ENCODE data around the gene OR10AD1.
"Not testable (repeated sequence)": the region's sequence is repeated elsewhere in the genome, so short reads cannot be mapped to it uniquely, and the experiment has no call there.

Gene OR10AD1

DNA sequence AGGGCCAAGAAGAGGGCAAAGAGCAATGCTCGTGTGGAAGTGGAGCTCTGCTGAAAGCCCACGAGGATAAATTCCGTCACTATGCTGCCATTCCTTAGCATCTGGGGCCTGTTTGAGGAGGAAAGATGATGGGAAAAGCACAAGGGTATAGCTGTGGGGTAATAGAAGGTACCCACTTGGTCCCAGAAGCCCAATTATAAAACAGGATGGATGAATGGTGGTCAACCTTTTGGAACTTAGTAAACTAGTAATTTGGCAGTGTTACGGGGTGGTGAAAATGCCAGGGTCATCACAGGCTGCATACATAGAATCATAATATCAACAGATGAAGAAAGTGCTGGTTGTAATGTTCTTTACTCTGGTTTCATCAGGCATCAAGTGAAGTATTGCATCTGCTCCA lies at the start of gene OR10AD1:
Gene OR10AD1 (minus strand): TSS at position 101 of the 400 bp plus-strand sequence. CDS start 0 bp downstream, at position 101.
- no peak for DNase-seq (ENCODE audit: low read depth in 4 of 4, low spot score in 1 of 4)

GRCh38 chr12:48247181-48247966 lies 44.3 kb upstream of the OR10AD1 start:
- no peak for DNase-seq (ENCODE audit: low read depth in 4 of 4, low spot score in 1 of 4)

- no peak for DNase-seq (ENCODE audit: low read depth in 4 of 4, low spot score in 1 of 4)
Observed at GRCh38 chr12:48237162-48237561, 34.1 kb upstream of the OR10AD1 start.

DNA sequence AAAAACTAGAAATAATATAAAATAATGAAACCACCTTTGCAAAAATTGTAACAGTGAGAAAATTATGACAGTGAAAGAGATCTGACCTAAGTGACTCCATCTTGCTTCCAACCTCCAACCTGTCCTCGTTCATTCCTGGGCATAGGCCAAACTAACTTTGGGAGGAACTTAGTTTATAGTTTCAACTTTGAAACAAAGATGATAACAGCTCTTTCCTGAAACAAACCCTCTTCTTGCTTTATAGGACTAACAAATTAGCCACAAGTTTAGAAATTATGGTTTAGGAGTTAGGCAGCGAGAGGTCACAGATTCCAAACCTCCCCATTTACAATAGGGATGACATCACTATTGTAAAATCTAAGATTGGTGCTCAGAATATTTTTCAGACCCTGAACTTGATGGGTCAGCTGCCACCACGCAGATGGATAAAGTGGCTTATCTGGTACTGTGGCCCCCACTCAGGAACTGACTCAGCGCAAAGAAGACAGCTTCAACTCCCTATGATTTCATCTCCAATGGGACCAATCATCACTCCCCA lies 32.8 kb upstream of the OR10AD1 start:
- DNase-seq (ENCODE audit: low read depth in 4 of 4, low spot score in 1 of 4) = no peak

DNA sequence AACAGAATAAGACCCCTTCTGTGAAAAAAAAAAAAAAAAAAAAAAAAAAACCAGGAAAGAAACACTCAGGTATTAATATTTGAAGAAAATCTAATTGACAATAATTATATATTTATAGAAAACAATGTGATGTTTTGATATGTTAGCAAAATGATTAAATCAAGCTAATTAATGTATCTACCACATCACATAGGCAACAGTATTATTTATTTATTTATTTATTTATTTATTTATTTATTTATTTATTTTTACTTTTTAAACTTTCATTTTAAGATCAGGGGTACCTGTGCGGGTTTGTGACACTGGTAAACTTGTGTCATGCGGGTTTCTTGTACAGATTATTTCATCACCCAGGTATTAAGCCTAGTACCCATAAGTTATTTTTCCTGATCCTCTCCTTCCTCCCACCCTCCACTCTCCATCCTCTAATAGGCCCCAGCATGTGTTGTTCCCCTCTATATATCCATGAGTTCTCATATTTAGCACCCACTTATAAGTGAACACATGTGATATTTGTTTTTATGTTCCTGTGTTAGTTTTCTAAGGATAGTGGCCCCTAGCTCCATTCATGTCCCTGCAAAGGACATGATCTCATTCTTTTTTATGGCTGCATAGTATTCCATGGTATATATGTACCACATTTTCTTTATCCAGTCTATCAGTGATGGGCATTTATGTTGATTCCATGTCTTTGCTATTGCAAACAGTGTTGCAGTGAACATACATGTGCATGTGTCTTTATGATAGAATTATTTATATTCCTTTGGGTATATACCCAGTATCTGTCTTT lies 28.3 kb upstream of the OR10AD1 start:
- not testable (repeated sequence) for DNase-seq (ENCODE audit: low read depth in 4 of 4, low spot score in 1 of 4)

DNA sequence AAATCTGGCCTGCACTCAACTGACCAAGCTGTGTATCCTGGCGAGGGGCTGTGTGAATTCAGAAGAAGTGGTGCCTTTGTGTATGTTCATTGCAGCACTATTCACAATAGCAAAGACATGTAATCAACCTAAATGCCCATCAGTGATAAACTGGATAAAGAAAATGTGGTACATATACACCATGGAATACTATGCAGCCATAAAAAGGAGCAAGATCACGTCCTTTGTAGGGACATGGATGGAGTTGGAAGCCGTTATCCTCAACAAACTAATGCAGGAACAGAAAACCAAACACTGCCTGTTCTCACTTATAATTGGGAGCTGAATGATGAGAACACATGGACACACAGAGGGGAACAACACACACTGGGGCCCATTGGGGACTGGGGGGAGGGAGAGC lies 21.4 kb upstream of the OR10AD1 start:
- DNase-seq (ENCODE audit: low read depth in 4 of 4, low spot score in 1 of 4) = not testable (repeated sequence)

- no peak for DNase-seq (ENCODE audit: low read depth in 4 of 4, low spot score in 1 of 4)
Observed at GRCh38 chr12:48221645-48222044, 18.6 kb upstream of the OR10AD1 start.

DNA sequence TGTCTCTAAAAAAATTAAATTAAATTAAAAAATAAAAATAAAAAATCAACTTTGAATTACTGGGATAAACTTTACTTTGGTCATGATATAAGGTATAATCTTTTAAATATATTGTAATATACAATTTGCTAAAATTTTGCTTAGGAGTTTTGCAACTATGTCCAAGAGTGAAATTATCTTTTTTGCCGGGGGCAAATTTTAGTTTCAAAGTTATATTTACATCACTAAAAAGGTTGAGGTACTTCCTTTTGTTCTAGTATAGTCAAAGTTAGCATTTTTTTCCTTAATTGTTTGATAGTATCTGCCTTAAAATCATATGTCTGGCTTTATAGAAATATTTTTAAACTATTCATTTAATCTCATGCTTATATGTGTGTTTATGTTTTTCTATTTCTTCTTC lies 17.6 kb upstream of the OR10AD1 start:
- no peak for DNase-seq (ENCODE audit: low read depth in 4 of 4, low spot score in 1 of 4)

GRCh38 chr12:48219631-48220030 lies 16.5 kb upstream of the OR10AD1 start:
- DNase-seq (ENCODE audit: low read depth in 4 of 4, low spot score in 1 of 4) = no peak

GRCh38 chr12:48216785-48217184 lies 13.7 kb upstream of the OR10AD1 start:
- no peak for DNase-seq (ENCODE audit: low read depth in 4 of 4, low spot score in 1 of 4)

DNA sequence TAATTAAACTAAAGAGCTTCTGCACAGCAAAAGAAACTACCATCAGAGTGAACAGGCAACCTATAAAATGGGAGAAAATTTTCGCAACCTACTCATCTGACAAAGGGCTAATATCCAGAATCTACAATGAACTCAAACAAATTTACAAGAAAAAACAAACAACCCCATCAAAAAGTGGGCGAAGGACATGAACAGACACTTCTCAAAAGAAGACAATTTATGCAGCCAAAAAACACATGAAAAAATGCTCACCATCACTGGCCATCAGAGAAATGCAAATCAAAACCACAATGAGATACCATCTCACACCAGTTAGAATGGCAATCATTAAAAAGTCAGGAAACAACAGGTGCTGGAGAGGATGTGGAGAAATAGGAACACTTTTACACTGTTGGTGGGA lies 6.4 kb upstream of the OR10AD1 start:
- DNase-seq (ENCODE audit: low read depth in 4 of 4, low spot score in 1 of 4) = not testable (repeated sequence)

DNA sequence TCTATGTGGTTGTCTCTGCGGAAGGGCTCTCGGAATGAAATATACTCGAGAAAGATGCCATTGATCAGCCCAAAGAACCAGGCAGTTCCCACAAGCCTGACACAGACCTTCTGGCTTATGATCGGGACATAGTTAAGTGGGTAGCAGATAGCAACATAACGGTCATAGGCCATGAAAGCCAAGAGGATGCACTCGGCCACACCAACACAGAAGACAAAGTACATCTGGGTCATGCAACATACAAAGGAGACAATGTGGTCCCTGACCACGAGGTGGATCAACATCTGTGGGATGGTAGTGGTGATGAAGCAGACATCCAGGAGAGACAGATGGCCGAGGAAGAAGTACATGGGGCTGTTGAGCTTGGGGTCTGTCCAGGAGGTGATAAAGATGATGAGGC lies 326 bp downstream of the OR10AD1 start:
- DNase-seq (ENCODE audit: low read depth in 4 of 4, low spot score in 1 of 4) = no peak

DNA sequence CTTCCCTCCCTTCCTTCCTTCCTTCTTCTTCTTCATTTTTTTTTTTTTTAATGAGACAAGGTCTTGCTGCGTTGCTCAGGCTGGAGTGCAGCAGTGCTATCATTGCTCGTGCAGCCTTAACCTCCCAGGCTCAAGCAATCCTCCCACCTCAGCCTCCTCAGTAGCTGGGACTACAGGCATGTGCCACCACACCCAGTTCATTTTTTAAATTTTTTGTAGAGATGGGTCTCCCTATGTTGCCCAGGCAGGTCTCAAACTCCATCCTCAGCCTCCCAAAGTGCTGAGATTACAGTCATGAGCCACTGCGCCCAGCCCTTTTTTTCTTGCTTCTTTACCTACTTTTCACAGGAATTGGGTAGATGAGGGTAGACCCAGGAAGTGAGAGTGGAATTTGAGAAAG lies 1.6 kb downstream of the OR10AD1 start:
- DNase-seq (ENCODE audit: low read depth in 4 of 4, low spot score in 1 of 4) = no peak

- no peak for DNase-seq (ENCODE audit: low read depth in 4 of 4, low spot score in 1 of 4)
Observed at GRCh38 chr12:48201091-48201490, 2.0 kb downstream of the OR10AD1 start.

DNA sequence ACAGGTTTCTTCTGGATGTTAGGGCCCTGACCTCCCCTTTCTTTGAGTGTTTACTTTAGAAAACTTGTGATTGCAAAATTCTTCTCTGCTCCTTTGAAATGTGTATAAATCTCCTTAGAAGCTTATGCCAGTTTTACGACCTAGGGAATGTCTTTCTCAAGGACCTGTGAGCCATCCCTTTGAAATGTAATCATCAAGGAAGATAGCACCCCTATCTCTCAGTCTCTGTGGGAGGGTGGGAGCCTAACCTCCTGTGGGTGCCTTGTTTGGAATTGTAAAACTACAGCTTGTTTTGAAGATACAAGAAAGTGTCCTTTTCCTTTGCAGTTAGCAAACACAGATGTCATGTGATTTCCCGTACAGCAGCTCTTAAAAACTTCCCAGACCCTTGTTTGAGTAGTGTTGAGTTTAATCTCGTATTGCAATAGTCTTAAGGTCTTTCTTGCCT lies 3.3 kb downstream of the OR10AD1 start:
- no peak for DNase-seq (ENCODE audit: low read depth in 4 of 4, low spot score in 1 of 4)

DNA sequence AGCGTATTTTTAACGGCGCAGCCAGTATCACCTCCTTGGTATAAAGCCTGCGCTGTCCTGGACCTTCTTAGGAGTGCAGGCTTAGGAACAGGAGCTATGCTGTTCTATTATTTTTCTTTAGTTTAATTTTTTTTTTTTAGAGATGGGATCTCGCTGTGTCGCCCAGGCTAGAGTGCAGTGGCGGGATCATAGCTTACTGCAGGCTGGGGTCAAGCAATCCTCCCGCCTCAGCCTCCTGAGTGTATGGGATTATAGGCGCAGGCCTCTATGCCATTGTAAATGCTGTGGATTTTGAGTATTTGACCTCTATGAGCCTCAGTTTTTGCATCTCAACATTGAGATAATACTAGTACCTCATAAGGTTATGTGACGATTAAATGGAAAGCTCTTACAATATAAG lies 4.1 kb downstream of the OR10AD1 start:
- no peak for DNase-seq (ENCODE audit: low read depth in 4 of 4, low spot score in 1 of 4)

DNA sequence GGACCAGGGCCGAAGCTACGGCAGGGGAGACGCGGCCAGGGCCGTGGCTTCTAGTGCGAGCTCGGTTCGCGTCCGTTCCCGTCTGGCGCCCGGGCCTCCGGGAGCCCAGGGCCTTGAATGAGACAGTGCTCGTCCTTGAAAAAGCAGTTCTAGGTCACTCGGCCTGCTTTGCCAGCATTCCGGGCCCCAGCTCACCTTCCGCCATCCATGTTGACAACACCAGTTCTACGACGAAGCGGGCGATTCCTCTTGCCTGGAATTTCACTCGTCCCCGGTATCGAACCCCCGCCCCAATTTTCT lies 4.5 kb downstream of the OR10AD1 start:
- peak in 2 of 4 experiments; percentile 15 to 16 for DNase-seq (ENCODE audit: low read depth in 4 of 4, low spot score in 1 of 4)

GRCh38 chr12:48197971-48198671 lies 5.0 kb downstream of the OR10AD1 start:
- peak; percentile 71 to 91 (median 82) for DNase-seq (ENCODE audit: low read depth in 4 of 4, low spot score in 1 of 4)

DNA sequence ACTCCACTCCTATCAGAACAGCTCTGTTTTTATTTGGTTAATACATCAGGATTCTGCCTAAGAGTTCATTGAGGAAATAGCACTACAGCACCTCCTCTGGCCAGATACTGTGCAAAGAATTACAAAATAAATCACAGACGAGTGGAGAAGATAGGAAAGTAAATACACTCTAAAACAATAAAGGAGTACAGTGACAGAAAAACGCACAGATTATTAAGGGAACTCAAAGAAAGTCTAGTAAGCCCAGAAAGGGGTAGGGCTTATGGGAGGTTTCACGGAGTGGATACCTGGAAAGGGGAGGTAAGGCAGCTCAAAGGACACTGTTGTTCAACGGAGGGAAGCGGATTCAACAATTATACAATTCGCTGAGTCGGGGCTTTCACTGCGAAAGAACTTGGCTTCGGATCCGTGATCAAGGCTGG lies 5.5 kb downstream of the OR10AD1 start:
- no peak for DNase-seq (ENCODE audit: low read depth in 4 of 4, low spot score in 1 of 4)

GRCh38 chr12:48194799-48195201 lies 8.3 kb downstream of the OR10AD1 start:
- no peak for DNase-seq (ENCODE audit: low read depth in 4 of 4, low spot score in 1 of 4)

- no peak for DNase-seq (ENCODE audit: low read depth in 4 of 4, low spot score in 1 of 4)
Observed at GRCh38 chr12:48193623-48194022, 9.5 kb downstream of the OR10AD1 start.

- DNase-seq (ENCODE audit: low read depth in 4 of 4, low spot score in 1 of 4) = no peak
Observed at GRCh38 chr12:48192861-48193260, 10.2 kb downstream of the OR10AD1 start.
